T47D (cell line): Measurements from ENCODE around the gene FGF14.
"Not testable (repeated sequence)": the region's sequence is repeated elsewhere in the genome, so short reads cannot be mapped to it uniquely, and the experiment has no call there.

Source experiments
- DNase-seq, 2 experiments: peaks; one replicate each; pipeline versions ENCODE4 v3.0.0 to v3.0.0-alpha.2; 2011 to 2012; ENCODE audit warnings: low read depth in 1 of 2, low spot score in 1 of 2
- JUND ChIP-seq: IDR thresholded peaks from 2 replicates; pipeline ENCODE4 v1.6.1; 2012; ENCODE audit warnings: low read depth
- in situ Hi-C: cut with HindIII; loops from 2 replicates; pipeline ENCODE4 v1.10.0; 2016; ENCODE audit warnings: low sequenced_read_pairs, low pct_unique_long_range_greater_than_20kb

Gene FGF14

DNA sequence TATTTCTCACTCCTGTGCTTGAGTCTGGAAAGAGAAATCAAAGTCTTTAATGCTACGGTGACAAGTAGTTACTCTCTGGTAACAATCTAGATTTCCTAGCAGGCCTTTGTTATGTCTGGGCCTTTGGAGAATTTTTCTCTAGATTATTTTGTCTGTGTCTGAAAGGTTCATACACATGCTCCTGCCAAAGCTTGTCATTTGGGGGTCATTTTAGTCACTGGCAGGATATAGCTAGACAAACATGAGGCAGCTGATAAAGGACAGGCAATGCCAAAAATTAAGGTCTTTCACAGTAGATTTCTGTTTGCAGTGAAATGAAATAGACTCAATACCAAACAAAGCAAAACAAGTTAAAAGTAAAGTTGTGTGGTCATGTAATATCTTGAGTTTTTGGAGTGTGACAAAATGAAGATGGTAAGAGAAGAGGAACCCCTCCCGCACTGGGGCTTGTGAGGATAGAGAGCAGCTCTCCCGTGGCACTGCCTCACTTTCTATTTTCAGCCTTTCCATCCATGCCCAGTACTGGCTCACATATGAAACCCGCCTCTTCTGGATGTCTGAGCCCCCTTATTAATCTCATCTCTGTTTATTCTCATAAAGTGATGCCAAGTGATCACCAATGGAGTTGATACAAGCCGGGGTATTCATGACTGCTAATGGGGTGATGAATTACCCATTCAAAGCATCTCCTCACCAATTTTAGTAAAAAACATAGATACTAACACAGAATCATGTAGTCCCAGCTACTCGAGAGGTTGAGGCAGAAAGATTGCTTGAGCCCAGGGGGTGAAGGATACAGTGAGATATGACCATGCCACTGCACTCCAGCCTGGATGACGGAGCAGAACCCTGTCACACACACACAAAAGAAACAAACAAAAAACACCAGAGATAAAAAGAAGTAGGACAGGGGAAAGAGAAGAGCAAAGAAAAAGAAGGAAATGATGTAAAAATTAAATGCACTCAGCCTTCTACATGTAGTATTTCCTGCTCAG, 389.3 kb downstream of the FGF14 start:
- TF ChIP-seq JUND: no peak
- no peak for DNase-seq
- in situ Hi-C loops: no loop called here

DNA sequence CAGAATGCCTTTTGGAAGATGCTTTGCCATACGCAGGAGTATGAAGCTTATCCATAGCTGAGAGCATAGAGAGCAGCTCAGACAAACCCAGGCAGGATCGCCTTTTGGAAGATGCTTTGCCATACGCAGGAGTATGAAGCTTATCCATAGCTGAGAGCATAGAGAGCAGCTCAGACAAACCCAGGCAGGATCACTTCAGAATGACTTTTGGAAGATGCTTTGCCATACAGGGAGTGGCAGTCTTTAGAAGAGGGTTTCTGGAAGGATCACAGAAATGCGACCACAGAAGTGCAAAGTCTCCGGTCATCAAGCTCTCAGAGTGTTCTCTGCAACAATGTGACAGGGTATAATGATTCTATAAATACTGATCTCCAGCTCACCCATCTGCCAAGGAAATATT, 390.4 kb downstream of the FGF14 start:
- DNase-seq, in situ Hi-C loops: not testable (repeated sequence)

DNA sequence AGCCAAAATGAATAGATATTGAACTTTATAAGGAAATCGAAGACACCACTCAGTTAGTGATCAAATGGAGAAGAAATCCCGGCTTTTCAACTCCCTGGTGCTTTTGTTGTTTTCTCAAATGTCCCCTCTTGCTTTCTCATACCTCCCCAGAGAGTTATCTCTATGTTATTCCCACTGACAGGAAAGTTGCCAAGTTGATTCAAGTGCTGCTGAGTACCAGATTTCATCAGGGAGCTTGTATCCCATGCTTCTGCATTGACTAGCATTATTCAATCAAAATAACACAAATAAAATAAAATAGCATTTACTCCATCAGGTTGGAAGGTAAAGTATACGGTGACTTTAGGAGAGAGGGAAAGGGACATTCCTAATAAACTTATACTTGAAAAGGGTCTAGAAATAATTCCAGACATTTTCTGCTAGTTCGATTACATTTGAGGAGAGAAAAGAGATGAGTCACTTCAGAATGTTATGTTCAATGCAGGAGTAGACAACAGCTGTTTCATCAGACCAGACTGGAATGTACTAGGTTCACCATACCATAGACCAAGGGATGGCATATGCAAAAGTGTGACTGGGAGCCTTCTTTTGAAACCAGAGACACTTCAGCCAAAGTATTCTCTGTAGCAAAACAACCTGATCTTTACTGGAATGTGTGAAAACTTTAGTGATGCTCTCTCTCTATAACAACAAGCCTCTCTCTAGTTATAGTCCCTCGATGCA, 397.8 kb downstream of the FGF14 start:
- no peak for TF ChIP-seq JUND
- in situ Hi-C loops: no loop called here
- DNase-seq: no peak

- DNase-seq: no peak
- in situ Hi-C loops: no loop called here
- no peak for TF ChIP-seq JUND
Observed at GRCh38 chr13:102002287-102002686, 399.6 kb downstream of the FGF14 start.

DNA sequence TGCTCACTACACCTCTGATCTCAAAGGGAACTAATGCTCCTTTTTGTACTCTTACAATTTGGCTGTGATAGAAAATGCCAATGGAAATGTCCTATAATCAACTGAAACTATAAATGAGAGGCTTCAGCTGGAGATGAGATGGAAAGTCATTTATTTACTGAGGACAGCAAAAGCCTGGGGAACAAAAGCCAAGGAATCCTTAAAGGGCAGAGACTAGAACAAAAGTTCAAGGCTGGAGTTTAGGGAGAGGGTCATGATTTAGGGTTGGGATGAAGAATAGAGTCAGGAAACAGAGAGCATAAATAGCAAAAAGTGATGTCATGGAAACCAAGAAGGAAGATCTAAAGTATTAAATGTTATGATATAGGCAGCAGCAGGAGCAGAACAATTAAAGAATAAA, 401.1 kb downstream of the FGF14 start:
- DNase-seq: no peak

GRCh38 chr13:101998129-101998528, 403.7 kb downstream of the FGF14 start:
- no peak for DNase-seq
- no peak for TF ChIP-seq JUND
- in situ Hi-C loops: no loop called here

More for the DNA sequence above, 401.1 kb downstream of the FGF14 start:
- no peak for TF ChIP-seq JUND
- in situ Hi-C loops: no loop called here

DNA sequence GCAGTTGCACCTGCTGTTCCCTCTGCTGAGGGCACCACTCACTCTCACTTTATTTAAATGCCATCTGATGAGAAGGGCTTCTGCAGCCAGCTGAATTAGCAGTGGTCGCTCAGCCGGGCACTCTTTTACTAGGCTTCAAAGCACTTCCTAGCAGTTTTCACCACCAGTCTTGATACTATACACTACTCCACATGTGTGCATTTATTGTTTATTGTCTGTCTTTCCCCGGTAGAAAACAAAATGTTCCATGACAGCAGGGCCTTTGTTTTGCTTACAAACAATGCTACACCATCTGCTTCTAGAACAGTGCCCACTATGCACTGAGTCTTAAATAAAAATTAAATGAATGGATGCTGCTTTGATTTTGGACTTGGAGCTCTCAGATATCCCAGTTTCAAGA, 404.9 kb downstream of the FGF14 start:
- in situ Hi-C loops: no loop called here
- no peak for DNase-seq
- TF ChIP-seq JUND: no peak

GRCh38 chr13:101989798-101990350, 412.0 kb downstream of the FGF14 start:
- DNase-seq: no peak
- TF ChIP-seq JUND: no peak
- in situ Hi-C loops: no loop called here

DNA sequence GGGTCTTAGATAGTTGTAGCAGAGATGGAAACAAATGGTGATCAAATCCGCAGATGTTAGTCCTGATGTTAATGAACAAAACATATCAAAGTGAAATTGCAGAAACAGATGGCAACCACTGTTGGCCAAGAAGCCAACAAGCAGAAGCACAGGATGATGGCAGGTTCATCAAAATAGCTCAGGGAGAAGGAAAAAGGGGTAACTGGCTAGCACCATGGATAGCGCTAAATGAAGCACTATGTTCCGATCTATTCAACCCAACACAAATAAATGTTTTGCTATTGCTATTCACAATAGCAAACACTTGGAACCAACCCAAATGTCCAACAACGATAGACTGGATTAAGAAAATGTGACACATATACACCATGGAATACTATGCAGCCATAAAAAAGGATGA, 413.7 kb downstream of the FGF14 start:
- no peak for TF ChIP-seq JUND
- in situ Hi-C loops: no loop called here
- peak in 1 of 2 experiments; percentile 6 for DNase-seq

DNA sequence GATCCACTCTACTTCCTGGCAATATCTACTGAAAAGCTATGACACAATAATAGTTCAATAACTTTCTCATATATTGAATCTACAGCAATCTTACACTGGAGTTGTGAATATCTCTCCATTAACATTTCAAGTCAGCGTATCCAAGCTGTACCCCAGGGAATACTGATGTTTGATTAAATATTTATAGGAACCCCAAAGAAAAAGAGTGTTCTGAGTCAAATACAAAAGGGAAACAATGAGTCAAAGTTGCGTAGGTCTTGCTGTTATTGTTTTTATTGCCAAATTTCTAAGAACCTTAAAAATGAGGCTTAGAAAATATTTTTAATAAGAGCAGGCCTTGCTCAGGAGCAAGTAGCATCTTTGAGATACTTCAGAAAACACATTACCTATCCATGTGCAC, 415.5 kb downstream of the FGF14 start:
- DNase-seq: no peak
- no peak for TF ChIP-seq JUND
- in situ Hi-C loops: no loop called here

GRCh38 chr13:101985321-101985720, 416.5 kb downstream of the FGF14 start:
- no peak for TF ChIP-seq JUND
- DNase-seq: no peak
- in situ Hi-C loops: no loop called here

GRCh38 chr13:101982903-101983302, 418.9 kb downstream of the FGF14 start:
- no peak for DNase-seq
- in situ Hi-C loops: no loop called here

DNA sequence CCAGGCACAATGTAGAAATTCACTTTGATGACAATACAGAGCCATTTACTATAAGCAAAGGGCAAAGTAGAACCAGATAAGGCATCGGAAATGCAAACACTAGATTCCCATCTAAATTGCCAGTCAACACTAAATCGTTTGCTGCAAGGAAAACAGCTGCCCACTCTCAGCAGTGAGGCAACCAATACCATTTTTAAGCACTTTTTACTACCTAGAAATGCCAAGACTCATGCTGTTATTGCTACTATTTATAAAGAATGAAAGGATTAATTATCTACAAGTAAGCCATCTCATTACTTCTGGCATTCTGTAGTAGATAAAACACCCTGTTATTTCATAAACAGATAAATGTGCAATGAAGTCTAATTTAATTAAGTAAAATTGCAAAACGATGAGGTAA, 422.0 kb downstream of the FGF14 start:
- DNase-seq: no peak
- in situ Hi-C loops: no loop called here
- no peak for TF ChIP-seq JUND

More at GRCh38 chr13:101982903-101983302, 418.9 kb downstream of the FGF14 start:
- TF ChIP-seq JUND: no peak
